ENCODE measurements around the gene PGAP6.

DNA sequence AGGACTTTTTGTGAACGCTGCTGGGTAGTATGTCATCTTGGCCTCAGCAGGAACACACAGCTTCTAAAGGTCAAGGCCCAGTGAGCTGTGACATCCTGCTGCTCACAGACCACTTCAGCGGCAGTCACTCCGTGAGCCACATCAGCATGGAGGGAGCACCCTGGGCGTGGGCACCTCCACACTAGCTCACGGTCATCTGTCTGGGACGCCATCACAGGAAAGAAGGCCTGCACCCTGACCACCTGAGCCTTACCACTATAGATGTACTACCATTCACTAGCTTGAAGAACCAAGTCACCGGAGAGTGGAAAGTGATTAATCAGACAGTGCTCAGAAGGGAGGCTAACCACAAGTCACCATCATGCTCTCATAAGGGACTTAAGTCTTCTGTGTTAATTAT lies 32.6 kb downstream of the PGAP6 start:
- TF ChIP-seq CTCF (IDR thresholded peaks at IDR 0.05) (no peak), REST (IDR thresholded peaks at IDR 0.05; ENCODE audit: insufficient read depth in 1 of 2, low read depth in 2 of 2, low read length in 1 of 2) (no peak)
